NCI-H82 treated with DMSO at 0.1 percent for 48 hours (cell line): ENCODE measurements around the gene ZBTB46.
"Not testable (repeated sequence)": the region's sequence is repeated elsewhere in the genome, so short reads cannot be mapped to it uniquely, and the experiment has no call there.

Experiments
- DNase-seq: peaks from one replicate; lab custom pipeline; 2025; ENCODE audit not compliant: unreplicated experiment; lab: John Stamatoyannopoulos, UW

The ZBTB46 gene

DNA sequence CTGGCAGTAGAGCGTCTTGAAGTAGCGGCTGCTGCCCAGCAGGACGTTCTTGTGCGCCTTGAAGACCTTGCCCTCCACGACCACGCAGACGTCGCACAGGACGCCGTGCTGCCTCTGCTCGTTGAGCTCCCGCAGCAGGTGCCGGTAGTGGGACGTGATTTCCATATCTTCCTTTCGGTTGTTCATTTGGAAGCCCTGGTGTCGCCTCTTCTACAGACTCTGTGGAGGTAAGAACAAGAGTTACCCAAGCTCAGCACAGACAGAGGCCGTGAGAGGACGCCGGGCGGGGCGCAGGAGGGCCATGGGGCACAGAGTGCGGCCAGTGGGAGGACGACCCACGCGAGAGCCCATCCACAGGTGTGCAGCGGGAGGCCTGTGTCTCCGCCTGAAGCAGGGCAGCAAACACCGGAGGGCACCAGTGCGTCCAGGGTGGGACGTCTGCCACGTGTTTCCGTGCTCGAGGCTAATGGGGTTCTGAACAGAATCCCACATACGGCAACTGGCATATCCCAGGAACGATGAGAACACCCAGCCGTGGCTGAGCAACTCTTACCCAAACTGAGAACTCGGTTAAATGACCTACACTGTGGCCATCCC, 40.4 kb downstream of the ZBTB46 start:
- DNase-seq, result no peak

DNA sequence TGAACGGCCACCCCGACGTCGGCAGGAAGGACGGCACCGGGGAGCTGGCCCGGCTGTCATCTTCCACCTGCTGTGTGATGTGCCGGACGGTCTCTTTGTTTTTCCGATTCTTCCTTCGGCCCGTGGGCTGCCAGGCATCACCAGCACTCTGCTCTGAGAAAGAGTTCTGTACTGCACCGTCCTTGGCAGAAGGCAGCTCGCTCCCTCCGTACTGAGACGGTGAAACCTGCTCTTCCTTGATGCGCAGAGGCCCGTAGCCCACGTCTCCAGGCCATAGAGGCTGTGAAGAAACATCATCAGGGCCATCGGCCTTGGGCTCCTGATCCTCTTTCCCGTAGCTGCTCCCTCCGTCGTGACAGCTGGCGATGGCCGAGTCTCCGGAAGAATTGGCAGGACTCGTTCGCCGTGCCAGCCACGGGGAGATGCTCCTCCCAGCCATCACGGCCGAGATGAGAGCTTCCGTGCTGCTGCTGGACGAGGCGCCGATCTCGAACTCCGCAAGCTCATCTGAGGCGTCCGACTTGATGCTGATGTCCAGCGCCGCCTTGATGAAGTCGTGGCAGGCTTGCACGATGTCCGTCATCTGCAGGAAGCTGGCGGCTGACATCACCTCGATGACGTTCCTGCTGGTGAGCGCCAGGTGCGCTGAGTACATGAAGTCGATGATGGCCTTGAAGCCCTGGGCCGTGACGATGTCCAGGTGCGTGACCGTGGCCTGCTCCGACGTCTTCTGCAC, 41.1 kb downstream of the ZBTB46 start:
- no peak for DNase-seq

DNA sequence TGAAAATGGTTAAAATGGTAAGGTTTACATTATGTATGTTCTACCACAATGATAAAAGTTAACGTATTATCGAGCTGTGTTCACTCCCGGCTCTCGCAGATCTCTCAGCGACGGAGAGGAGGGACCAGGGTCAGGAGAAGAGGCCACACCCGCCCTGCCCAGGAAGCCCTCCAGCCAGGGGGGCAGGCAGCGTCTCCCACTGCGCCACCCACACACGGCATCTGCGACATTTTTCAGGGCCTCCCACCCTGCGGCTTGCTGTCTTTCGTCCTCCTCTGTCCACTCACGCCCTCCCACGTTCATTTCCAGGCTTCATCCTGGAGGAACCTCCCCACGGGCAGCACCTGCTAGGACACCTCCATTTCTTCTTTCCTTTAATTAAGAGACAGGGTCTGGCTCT, 43.3 kb downstream of the ZBTB46 start:
- DNase-seq, result no peak

DNA sequence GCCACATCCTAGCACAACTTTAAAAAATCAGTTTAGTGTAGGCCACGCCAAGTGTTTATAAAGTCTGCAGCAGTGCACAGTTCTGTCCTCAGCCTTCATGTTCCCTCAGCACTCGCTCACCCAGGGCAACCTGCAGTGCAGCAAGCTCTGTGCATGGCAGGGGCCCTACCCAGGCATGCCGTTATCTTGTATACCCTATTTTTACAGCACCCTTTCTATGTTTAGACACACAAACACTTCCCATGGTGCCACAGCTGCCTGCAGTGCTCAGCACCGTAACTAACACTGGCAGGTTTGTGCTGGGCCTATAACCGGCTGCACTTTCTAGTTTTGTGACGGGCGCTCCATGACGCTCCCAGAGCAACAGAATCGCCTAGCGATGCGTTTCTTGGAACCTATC, 43.8 kb downstream of the ZBTB46 start:
- no peak for DNase-seq

DNA sequence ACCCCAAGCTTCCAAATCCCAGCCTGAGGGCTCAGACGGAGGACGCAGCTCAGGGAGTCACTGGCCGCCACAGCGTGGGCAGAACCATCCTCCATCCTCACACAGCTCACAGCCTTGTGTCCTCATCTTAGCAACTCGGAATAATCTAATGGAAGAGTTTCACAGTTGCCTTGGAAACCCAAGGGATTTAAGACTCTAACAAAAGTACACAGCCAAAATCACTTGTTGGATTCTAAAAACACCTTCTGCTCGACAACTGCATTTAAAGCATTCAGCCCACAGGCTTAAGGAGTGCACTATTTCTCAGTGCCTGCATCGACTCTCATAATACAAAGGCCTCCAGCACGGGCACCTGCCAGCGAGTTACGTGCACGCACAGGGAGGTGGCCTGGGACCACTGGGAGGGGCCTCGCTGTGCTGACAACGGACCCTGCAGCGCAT, 45.4 kb downstream of the ZBTB46 start:
- DNase-seq, result no peak

DNA sequence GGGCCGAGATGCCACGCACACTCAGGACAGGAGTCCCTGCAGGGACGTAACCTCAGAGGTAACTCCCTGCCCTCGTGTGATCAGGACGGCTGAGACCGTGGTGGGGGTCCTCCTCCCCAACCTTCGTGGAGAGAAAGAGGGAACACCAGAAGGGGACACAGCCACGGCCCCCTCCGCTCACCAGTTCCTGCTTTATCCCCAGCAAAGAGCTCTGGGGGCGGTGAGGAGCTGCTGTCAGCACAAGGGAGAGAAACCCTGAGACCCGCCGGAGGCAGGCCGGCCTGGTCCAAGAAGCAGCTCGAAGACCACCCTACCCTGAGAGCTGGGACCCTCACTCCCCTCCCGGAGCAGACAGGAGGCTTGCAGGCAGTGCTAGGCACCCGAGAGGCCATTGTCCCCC, 47.1 kb downstream of the ZBTB46 start:
- DNase-seq, result no peak

DNA sequence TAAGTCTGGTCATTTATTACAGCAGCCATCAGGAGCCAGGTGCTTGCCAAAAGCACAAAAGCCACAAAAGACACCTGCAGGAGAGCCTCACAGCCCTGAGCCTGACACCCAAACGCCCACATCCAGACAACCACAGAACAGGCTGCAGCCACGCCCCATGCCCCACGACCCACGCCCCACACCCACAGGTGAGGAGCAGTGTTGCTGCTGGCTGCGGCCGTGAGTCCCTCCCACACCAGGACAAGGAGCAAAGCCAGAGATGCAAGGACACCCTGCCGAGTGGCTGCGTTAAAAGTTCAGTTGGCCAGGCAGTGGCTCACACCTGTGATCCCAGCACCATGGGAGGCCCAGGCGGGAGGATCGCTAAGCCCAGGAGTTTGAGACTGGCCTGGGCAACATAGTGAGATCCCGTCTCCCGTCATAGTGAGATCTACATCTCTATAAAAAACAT, 48.5 kb downstream of the ZBTB46 start:
- DNase-seq, result no peak

DNA sequence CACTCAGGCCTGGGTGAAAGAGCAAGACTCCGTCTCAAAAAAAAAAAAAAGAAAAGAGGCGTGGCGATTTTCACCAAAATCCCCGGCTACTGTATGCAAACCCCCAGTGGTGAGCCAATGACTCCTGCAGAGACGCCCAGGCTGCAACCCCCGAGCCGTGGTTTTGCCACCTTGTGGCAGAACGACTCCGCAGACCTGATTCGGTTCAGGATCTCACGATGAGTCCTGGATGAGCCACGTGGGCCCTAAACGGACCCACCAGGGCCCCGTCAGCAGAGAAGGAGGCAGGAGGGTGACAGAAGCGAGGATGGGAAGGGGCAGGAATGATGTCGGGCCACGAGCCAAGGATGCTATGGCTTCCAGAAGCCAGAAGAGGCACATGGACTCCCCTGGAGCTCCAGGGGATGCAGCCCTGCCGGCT, 49.0 kb downstream of the ZBTB46 start:
- DNase-seq, result no peak

DNA sequence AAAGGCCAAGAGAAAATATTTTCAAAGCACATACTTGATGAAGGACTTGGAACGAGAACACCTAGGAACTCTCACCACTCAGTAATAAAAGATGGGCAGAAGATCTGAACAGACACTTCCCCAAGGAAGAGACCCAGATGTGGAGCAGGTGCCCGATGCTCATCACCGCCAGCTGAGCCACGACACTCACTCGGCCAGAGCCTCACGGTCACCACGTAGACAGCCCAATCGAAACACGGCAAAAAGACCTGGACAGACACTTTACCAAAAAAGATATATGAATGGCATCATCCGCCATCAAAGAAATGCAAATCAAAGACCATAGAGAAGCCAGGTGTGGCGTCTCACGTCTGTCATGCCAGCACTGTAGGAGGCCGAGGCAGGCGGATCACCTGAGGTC, 49.9 kb downstream of the ZBTB46 start:
- no peak for DNase-seq

DNA sequence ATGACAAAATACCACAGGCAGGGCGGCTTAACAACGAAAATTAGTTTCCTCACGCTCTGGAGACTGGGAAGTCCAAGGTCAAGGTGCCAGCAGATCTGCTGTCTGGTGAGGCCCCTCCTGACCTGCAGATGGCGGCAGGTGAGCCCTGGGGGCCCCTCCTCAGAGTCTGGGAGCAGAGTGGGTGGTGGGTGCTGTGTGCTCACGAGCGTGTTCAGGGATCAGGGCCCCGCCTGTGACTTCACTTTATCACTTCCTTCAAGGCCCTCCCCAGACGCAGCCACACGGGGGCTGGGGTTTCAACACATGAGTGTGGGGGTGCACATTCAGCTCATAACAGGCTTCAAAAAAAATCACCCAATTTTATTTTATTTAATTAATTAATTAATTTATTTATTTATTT, 52.2 kb downstream of the ZBTB46 start:
- DNase-seq, result no peak

DNA sequence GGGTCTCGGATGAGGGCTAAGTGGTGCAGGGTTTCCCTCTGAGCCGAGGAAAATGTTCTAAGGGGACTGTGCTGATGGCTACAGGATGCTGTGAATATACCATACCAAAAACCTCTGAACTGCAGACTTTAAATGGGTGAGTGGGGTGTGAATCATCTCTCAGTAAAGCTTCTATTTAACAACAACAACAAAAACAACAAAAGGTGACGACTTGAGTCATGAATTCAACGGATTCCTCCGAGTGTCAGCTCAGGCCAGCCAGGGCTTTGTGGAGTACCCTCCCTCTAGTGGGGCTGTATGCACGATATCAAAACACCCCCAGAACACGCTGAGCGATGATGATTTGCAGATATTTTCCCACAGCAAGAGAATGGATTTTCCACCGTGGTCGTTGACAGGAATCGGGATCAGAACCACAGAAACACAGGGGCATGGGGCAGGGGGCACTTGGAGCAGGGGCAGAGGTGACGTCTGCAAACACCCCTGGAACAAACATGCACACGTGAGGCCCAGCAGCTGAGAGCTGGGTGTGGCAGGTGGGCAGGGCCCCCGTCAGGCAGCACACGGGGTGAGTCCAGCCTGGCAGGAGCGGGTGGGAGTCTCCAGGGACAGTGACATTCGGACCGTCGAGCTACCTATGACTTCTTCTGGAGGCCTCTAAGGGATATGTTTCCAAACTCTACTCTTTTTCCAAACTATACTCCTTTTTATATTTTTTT, 52.9 kb downstream of the ZBTB46 start:
- no peak for DNase-seq

DNA sequence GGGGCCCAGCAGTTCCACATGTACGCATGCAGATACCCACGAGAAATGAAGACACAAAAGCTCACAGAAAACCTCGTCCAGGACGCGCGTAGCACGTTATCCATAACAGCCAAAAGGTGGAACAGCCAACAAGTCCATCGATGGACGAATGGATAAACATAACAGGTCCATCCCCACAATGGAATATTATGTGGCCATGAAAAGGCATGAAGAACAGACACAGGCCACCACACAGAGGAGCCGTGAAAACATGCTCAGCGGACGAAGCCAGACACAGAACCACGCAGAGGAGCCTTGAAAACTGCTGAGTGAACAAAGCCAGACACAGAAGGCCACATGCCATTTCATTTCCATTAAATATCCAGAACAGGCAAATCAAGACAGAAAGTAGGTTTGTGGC, 53.5 kb downstream of the ZBTB46 start:
- no peak for DNase-seq

DNA sequence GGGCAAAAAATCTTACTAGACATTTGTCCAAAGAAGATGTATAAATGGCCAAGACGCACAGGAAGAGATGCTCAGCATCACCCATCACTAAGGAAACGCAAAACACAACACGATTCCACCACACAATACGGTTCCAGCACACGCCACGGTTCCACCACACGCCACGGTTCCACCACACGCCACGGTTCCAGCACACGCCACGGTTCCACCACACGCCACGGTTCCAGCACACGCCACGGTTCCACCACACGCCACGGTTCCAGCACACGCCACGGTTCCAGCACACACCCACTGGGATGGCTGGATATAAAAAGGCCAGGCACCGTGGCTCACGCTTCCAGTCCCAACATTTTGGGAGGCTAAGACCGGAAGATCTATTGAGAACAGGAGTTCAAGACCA, 54.2 kb downstream of the ZBTB46 start:
- DNase-seq, result not testable (repeated sequence)

DNA sequence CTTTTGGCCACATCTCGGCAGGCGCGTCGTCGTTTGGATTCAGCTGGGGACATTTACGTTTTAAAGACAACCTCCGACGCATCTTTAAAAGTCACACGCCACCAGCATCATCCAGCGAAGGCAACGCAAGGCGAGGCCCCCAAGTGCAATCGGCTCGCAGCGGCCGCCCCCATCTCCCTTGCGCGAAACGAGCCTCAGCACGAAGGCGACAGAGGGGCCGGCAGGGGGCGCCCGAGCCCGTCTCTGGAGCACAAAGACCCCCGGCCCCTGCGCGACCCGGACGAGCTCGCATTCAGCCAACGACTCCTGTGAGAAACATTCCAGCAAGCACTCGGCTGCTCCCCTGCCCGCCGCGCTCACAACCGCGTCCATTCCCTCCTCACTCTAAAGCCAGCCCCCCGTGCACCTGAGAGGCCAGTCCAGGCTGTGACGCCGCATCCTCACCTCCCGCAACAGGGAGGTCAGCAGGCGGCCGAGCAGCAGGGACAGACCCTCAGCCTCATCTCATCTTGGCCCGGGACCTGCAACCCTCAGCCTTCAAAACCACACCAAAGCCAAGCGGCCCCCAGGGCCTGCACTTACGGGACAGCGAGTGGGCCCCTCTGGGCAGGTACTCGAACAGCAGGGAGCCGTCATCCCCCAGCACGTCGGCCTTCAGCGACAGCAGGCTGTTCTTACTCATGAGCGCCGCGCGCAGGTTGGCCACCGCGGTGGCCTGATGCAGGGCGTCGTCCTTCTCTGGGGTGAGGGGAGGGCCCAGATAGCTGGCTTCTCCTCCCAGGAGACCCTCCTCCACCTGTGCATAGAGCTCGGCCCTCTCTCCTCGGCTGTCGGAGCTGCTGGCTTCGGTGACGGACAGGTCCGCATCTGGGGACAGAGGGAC, 55.7 kb downstream of the ZBTB46 start:
- peak; percentile 25 for DNase-seq

DNA sequence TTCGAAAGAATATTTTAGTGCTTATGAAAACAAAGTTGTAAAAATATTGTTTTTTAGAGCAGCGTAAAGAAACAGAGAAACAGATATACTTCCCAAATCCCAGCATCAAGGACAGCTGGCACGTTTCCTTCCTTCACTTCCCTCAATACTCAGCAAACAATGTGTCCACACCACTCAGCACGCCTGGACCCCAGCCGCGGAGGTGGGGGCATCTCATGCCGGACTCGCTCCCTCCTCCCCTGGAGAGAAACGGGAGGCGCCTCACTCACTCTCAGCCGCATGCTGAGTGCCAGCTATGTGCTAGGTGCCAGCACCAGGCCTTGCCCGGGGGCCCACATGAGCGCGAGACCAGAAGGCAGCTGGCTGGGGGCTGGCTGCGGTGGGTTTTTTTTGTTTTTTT, 56.8 kb downstream of the ZBTB46 start:
- no peak for DNase-seq

DNA sequence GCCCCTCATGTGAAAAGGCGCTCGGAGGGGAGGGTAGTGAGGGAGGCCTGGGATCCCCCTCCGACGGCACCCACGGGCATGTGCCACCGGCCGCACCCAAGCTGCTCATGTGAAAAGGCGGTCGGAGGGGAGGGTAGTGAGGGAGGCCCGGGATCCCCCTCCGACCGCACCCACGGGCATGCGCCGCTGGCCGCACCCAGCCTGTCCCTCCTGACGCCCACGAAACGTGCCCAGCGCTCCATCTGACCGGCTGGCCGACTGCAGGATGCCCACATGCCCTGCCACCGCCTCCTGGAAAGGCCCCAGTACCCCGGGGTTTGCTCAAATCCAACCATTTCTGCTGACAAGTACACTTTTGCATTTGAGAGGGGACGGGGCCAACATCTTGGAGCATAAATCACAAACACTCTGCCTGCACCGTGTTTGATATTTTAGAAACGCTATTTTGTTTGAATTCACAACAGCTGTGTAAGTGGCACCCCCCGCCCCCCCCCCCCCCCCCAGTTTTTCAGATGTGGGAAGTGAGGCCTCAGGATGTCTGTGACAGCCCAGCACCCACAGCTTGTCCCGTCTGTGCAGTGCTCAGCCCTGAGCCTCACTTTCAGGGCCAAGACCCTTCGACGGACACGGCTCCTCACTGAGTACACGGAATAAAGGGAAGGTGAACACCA, 57.4 kb downstream of the ZBTB46 start:
- no peak for DNase-seq

DNA sequence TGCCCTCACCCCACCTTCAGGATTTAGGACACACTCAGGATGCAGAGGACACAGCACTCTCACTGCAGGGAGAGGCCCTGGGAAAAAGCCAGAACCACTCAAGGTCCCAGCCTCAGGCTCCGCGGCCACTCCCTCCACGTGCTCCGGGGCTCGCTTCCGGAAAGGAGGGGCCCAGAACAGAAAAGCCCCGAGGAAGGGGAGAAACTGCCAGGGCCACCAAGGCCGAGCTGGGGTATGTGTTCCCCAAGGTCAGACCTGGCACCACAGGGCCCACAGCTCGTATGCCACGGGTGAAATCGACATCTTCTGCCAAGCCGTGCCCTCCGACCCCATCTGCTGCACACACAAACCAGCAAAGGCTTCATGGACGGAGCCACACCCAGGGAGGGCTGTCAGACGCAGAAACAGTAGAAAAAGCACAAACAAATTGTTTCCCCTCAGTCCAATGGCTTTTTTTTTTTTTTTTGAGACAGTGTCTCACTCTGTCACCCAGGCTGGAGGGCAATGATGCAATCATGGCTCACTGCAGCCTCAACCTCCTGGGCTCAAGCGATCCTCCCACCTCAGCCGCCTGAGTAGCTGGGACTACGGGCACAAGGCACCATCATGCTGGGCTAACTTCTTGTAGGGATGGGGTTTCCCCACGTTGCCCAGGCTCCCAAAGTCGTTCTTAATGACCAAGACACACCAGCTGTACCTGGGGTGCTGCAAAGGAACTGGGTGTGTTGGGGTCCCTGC, 58.1 kb downstream of the ZBTB46 start:
- DNase-seq, result no peak

DNA sequence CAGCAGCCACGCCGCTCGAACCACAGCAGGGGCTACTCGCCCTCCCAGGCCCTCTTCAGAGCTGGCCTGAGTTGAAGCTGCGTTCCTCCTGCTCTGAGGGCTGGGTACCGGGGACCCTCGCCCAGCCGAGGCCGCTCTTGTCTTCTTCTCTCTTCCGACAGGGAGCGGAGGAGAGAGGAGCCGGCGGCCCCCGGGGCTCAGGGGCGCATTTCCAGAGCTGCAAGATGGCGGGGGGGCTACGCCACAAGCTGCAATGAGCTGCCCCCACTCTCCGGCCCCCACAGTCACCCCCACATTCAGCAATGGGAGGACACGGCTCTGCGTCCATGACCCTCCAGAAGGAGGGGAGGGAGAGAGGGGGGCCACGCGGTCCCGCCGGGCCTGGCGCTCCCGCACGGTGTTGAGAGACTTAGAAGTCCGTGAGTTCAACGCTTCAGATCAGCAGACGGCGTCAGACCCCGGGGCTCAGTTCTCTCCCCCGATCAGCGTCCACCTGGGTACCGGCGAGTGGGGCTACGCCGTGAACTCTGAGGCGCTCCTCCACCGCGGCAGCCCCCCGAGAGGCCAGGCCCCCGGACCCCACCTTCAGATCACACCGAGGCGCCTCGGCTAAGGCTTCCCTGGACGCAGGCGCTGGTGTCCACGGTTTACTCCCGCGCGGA, 59.9 kb downstream of the ZBTB46 start:
- no peak for DNase-seq

DNA sequence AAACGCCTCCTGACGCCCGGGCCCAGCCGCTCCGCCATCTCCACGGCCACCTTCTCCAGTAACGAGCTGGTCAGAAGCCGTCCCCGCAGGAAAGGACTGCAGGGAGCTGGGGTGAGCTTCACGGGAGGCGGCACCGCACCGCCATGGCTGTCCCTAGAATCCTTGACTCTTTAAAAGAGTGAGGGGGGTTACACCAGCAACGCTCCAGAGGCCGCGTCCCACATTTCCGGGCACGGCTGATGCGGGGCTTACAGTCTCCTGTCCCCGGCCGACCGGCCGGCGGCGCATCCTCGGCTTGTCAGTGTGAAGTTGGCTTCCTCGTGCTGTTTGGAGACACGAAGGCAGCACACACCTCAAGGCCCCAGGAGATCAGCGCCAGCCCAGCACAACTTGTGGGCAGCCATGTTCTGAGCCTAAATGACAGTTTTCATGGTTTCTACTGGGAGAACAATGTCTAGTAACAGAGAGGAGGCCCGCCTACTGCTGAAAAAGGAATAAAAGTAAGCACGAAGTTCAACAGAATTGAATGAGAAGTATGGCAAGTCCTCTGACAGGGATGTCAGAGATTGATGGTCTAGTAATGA, 61.1 kb downstream of the ZBTB46 start:
- DNase-seq, result no peak
